Measurements from ENCODE around the gene MIER3. TPM values are rescaled to one million over a fixed set of nuclear protein-coding genes. Genes with fewer than 3 reads are reported as not detected.
"Not testable (repeated sequence)": the region's sequence is repeated elsewhere in the genome, so short reads cannot be mapped to it uniquely, and the experiment has no call there.

MIER3 gene
- total and polyA plus RNA-seq, 5 donors from 2014 or later, result 6.1 to 23.1 (median 7.2) TPM

DNA sequence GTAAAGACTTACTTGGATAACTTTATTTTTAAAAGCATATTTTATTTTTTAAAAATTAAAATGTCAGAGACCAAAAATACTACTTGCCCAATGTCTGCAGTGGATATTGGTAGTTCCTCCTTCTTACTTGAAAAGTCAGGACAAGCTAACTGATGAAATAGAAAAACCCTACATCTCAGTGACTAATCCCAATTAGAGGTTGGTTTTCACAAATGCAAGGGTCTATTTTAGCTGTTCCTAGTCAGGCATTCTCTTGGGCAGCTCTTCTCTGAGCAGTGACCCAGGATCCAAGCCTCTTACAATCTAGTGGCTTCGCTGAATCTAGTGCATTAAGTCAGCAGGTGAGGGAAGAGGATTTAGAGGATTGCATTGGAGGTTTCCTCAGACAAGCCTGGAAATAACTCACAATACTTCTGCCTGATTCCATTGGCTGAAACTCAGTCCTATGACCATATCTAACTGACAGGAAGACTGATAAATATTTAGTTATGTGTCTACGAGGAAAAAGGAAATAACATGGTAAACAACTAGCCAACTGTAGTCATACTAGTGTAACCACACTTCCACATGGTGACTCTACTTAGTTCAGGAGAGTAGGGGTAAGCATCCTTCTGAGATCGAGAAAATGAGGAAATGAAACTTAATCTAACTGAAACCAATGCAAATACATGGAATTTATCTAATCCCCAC is 34.2 kb upstream of the MIER3 start:
- Mint-ChIP-seq H3K27me3 (peaks cover 4% of the 10 kb centered on the region), H3K4me3 (no peak overlapping the region), H3K9me3 (peaks cover 0 to 1% (median 0%) of the 10 kb centered on the region in 7 donors), H3K4me1 (peaks cover 0 to 9% (median 1%) of the 10 kb centered on the region in 4 donors), H3K36me3 (no peaks in the 10 kb centered on the region), H3K27ac (no peak overlapping the region)
- Histone ChIP-seq H3K4me1 (ENCODE audit: control insufficient read depth, insufficient read depth, low read length, poor library complexity, severe bottlenecking) (no peaks in the 10 kb centered on the region), H3K27me3 (ENCODE audit: control insufficient read depth, insufficient read depth, low read length) (peaks cover 2% of the 10 kb centered on the region), H3K9me3 (ENCODE audit: control insufficient read depth in 2 of 2, low read length in 2 of 2) (no peaks in the 10 kb centered on the region), H3K36me3 (ENCODE audit: control insufficient read depth, insufficient read depth, low read length) (no peaks in the 10 kb centered on the region), H3K4me3 (ENCODE audit: low read depth, low read length) (no peak overlapping the region), H3K27ac (ENCODE audit: insufficient read depth, low read length, poor library complexity, severe bottlenecking) (no peak overlapping the region)
- ATAC-seq (ENCODE audit: low read depth in 2 of 2), result peak in 1 of 2 donors; percentile 28
- no peak for DNase-seq

DNA sequence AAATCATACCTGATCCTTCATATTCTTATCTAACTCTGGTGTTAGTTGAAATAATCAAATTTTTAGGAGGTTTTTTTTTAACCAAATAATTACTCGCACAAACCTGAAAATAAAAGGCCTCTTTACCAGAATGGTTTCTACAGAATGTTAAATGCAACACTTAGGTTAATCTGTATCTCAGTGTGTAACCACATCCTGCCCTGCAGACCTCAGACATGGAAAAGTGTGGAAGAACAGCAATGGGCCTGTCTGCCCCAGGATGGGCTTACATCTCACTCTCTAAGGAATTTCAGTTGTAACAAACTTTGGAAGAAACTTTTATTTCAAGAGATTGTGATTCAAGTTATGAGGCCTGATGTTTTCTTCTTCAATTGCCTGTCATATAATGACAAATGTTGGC is 32.5 kb upstream of the MIER3 start:
- no peak for ATAC-seq (ENCODE audit: low read depth in 2 of 2)
- H3K27ac Mint-ChIP-seq, result no peak overlapping the region
- peaks cover 2% of the 10 kb centered on the region for H3K27me3 ChIP-seq (ENCODE audit: control insufficient read depth, insufficient read depth, low read length)

DNA sequence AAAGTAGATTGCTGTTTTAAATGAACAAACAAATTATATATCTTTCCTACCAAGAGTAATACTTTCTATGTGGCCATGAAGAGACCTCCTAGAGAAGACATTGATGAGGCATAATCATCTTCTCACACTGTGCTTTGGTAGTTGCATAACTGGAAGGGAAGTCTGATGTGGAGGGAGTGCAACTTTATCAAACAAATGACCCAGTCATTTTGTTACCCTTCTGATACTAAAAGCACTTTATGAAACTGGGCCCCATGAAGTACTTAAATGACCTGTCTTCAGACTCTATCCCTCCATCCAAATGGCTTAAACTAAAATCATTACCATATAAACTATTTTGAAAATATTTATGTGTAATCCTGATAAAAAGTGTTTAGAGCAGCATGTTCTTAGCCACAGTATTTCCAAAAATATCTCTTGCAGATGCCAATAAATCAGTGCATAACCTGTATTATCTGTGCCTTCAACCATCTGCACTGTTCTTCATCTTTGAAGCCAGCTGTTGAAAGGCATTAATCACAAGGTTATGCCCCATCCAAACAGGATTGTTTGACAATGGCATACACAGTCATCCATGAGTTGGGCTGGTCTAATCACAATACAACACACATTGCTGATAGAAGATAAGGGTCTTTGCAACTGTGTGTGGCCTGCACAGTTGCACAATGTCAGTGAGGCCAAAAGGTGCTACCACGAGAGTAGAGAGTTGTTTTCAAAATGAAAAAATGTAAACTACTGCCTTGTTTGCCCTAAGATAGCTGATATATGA is 31.9 kb upstream of the MIER3 start:
- no peaks in the 10 kb centered on the region for H3K4me1 ChIP-seq (ENCODE audit: control insufficient read depth, insufficient read depth, low read length, poor library complexity, severe bottlenecking)
- Mint-ChIP-seq H3K4me1 (peaks cover 0 to 9% (median 1%) of the 10 kb centered on the region in 4 donors), H3K9me3 (peaks cover 0 to 2% (median 0%) of the 10 kb centered on the region in 7 donors), H3K36me3 (no peaks in the 10 kb centered on the region), H3K4me3 (no peak overlapping the region), H3K27me3 (peaks cover 4% of the 10 kb centered on the region), H3K27ac (no peak overlapping the region)
- no peak overlapping the region for H3K4me3 ChIP-seq (ENCODE audit: low read depth, low read length)
- no peaks in the 10 kb centered on the region for H3K36me3 ChIP-seq (ENCODE audit: control insufficient read depth, insufficient read depth, low read length)
- peaks cover 2% of the 10 kb centered on the region for H3K27me3 ChIP-seq (ENCODE audit: control insufficient read depth, insufficient read depth, low read length)
- H3K9me3 ChIP-seq (ENCODE audit: control insufficient read depth in 2 of 2, low read length in 2 of 2), result no peaks in the 10 kb centered on the region
- no peak for DNase-seq
- no peak for ATAC-seq (ENCODE audit: low read depth in 2 of 2)
- no peak overlapping the region for H3K27ac ChIP-seq (ENCODE audit: insufficient read depth, low read length, poor library complexity, severe bottlenecking)

More for the DNA sequence above, 32.5 kb upstream of the MIER3 start:
- H3K4me1 Mint-ChIP-seq, result peaks cover 0 to 9% (median 1%) of the 10 kb centered on the region in 4 donors
- DNase-seq, result peak in 1 of 3 donors; percentile 8
- H3K4me3 ChIP-seq (ENCODE audit: low read depth, low read length), result no peak overlapping the region
- H3K9me3 ChIP-seq (ENCODE audit: control insufficient read depth in 2 of 2, low read length in 2 of 2), result no peaks in the 10 kb centered on the region
- H3K36me3 ChIP-seq (ENCODE audit: control insufficient read depth, insufficient read depth, low read length), result no peaks in the 10 kb centered on the region
- no peak overlapping the region for H3K27ac ChIP-seq (ENCODE audit: insufficient read depth, low read length, poor library complexity, severe bottlenecking)
- H3K4me1 ChIP-seq (ENCODE audit: control insufficient read depth, insufficient read depth, low read length, poor library complexity, severe bottlenecking), result no peaks in the 10 kb centered on the region
- H3K9me3 Mint-ChIP-seq, result peaks cover 0 to 1% (median 0%) of the 10 kb centered on the region in 7 donors
- no peaks in the 10 kb centered on the region for H3K36me3 Mint-ChIP-seq
- peak overlapping the region in 1 of 4 donors; percentile 24 for H3K4me3 Mint-ChIP-seq
- peaks cover 4% of the 10 kb centered on the region for H3K27me3 Mint-ChIP-seq

DNA sequence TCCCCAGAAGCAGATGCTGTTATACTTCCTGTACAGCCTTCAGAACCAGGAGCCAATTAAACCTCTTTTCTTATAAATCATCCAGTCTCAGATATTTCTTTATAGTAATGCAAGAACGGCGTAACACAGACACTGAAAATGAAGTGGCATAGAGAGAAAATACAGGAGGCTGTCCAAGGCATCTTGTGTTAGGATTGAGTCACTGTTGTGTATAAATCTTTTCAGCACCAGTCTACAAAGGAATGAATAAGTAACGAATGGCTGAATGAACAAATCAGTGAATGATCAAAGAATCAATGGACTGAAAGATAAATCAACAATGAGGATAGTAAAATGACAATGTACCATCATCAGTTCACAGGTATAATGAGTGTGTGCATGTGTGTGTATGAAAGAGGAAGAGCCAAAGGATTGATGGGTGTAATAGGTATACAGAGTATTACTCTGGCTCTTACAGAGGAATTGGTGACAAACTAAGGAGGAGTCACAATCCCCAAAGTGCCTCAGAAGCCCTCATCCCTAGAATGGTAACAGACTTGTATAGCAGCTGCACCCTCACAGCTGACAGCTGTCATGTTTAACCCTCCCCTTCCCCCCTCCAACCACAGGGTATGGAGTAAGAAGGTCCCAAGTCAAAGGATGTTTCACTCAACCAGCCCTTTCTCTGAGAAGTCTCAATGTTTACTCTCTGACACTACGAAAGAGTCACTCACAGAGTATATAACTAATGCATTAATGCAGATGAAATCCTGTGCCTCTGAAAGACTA is 29.8 kb upstream of the MIER3 start:
- peaks cover 4% of the 10 kb centered on the region for H3K27me3 Mint-ChIP-seq
- Histone ChIP-seq H3K4me3 (ENCODE audit: low read depth, low read length) (no peak overlapping the region), H3K4me1 (ENCODE audit: control insufficient read depth, insufficient read depth, low read length, poor library complexity, severe bottlenecking) (no peaks in the 10 kb centered on the region), H3K36me3 (ENCODE audit: control insufficient read depth, insufficient read depth, low read length) (no peaks in the 10 kb centered on the region), H3K9me3 (ENCODE audit: control insufficient read depth in 2 of 2, low read length in 2 of 2) (no peaks in the 10 kb centered on the region), H3K27ac (ENCODE audit: insufficient read depth, low read length, poor library complexity, severe bottlenecking) (no peak overlapping the region), H3K27me3 (ENCODE audit: control insufficient read depth, insufficient read depth, low read length) (no peaks in the 10 kb centered on the region)
- no peak for DNase-seq
- ATAC-seq (ENCODE audit: low read depth in 2 of 2), result no peak
- peaks cover 0 to 2% (median 0%) of the 10 kb centered on the region in 7 donors for H3K9me3 Mint-ChIP-seq
- H3K4me3 Mint-ChIP-seq, result no peak overlapping the region
- H3K36me3 Mint-ChIP-seq, result no peaks in the 10 kb centered on the region
- peaks cover 0 to 9% (median 1%) of the 10 kb centered on the region in 4 donors for H3K4me1 Mint-ChIP-seq
- no peak overlapping the region for H3K27ac Mint-ChIP-seq

DNA sequence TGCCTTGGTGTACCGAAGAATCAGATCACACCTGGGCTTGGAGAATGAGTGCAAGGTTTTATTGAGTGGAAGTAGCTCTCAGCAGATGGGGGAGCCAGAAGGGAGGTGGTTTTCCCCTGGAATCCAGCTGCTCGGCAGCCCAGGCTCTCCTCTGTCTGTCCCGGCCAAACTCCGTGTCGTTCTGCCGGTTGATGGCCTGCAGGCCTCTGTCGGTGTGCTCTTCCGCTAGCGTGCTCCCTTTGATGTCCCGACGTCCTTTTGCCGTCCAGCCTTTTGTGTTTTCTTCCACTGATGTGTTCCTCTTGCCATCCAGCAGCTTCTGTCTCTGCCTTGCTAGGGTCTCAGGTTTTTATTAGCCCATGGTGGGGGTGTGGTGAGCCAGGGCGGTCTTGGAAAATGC is 28.0 kb upstream of the MIER3 start:
- no peak for ATAC-seq (ENCODE audit: low read depth in 2 of 2)
- Mint-ChIP-seq H3K27ac (no peak overlapping the region), H3K4me1 (peaks cover 0 to 9% (median 1%) of the 10 kb centered on the region in 4 donors)

DNA sequence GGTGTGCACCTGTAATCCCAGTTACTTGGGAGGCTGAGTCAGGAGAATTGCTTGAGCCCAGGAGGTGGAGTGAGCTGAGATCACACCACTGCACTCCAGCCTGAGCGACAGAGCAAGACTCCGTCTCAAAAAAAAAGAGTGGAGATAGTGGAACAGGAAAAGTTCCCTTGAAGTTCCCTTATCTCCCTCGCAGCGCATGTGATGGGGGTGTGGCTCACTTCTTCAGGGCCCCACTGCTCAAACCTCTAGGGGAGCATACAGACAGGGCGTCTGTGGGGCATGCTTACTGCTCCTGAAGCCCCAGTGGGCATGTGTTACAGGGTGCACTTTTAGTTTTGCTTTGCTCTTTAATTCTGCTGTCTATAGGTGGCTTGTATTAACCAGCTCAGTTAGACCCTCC is 27.6 kb upstream of the MIER3 start:
- H3K36me3 Mint-ChIP-seq, H3K4me1 Mint-ChIP-seq, H3K27me3 Mint-ChIP-seq: not testable (repeated sequence)

More for the DNA sequence above, 28.0 kb upstream of the MIER3 start:
- Mint-ChIP-seq H3K27me3 (peaks cover 9% of the 10 kb centered on the region), H3K4me3 (no peak overlapping the region), H3K36me3 (no peaks in the 10 kb centered on the region), H3K9me3 (peaks cover 0 to 2% (median 0%) of the 10 kb centered on the region in 7 donors)
- no peaks in the 10 kb centered on the region for H3K9me3 ChIP-seq (ENCODE audit: control insufficient read depth in 2 of 2, low read length in 2 of 2)
- H3K4me1 ChIP-seq (ENCODE audit: control insufficient read depth, insufficient read depth, low read length, poor library complexity, severe bottlenecking), result no peaks in the 10 kb centered on the region
- H3K4me3 ChIP-seq (ENCODE audit: low read depth, low read length), result no peak overlapping the region
- H3K27me3 ChIP-seq (ENCODE audit: control insufficient read depth, insufficient read depth, low read length), result no peaks in the 10 kb centered on the region
- no peaks in the 10 kb centered on the region for H3K36me3 ChIP-seq (ENCODE audit: control insufficient read depth, insufficient read depth, low read length)
- no peak for DNase-seq
- no peak overlapping the region for H3K27ac ChIP-seq (ENCODE audit: insufficient read depth, low read length, poor library complexity, severe bottlenecking)

DNA sequence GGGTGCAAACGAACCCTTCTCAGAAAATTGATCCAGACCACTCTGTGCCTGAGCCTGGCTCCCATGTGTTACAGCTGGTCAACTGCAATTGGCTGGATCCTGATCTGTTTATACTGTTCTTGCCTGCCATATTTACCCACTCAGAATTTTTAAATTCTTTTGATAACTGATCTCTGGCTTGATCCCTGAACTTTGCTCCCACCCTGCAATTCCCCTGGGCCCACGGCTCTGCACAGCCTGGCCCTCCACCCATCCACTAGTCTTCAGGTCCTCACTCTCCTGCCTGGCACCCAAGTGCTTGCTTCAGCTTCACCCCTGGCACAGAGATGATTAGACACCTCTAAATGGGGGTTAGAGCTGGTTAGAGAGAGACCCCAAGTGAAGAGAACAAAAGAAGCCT is 25.9 kb upstream of the MIER3 start:
- Mint-ChIP-seq H3K9me3 (peaks cover 0 to 3% (median 0%) of the 10 kb centered on the region in 7 donors), H3K27ac (no peak overlapping the region), H3K27me3 (peaks cover 14% of the 10 kb centered on the region), H3K4me3 (no peak overlapping the region), H3K4me1 (no peaks in the 10 kb centered on the region), H3K36me3 (no peaks in the 10 kb centered on the region)
- Histone ChIP-seq H3K27ac (ENCODE audit: insufficient read depth, low read length, poor library complexity, severe bottlenecking) (no peak overlapping the region), H3K4me1 (ENCODE audit: control insufficient read depth, insufficient read depth, low read length, poor library complexity, severe bottlenecking) (no peaks in the 10 kb centered on the region), H3K27me3 (ENCODE audit: control insufficient read depth, insufficient read depth, low read length) (no peaks in the 10 kb centered on the region), H3K4me3 (ENCODE audit: low read depth, low read length) (no peak overlapping the region), H3K36me3 (ENCODE audit: control insufficient read depth, insufficient read depth, low read length) (no peaks in the 10 kb centered on the region), H3K9me3 (ENCODE audit: control insufficient read depth in 2 of 2, low read length in 2 of 2) (no peaks in the 10 kb centered on the region)
- DNase-seq (no peak), ATAC-seq (ENCODE audit: low read depth in 2 of 2) (no peak)

More for the DNA sequence above, 27.6 kb upstream of the MIER3 start:
- H3K36me3 ChIP-seq (ENCODE audit: control insufficient read depth, insufficient read depth, low read length); H3K4me3 Mint-ChIP-seq; H3K4me1 ChIP-seq (ENCODE audit: control insufficient read depth, insufficient read depth, low read length, poor library complexity, severe bottlenecking); H3K27ac ChIP-seq (ENCODE audit: insufficient read depth, low read length, poor library complexity, severe bottlenecking); DNase-seq; ATAC-seq (ENCODE audit: low read depth in 2 of 2); H3K9me3 ChIP-seq (ENCODE audit: control insufficient read depth in 2 of 2, low read length in 2 of 2); H3K27me3 ChIP-seq (ENCODE audit: control insufficient read depth, insufficient read depth, low read length); H3K27ac Mint-ChIP-seq; H3K4me3 ChIP-seq (ENCODE audit: low read depth, low read length); H3K9me3 Mint-ChIP-seq: not testable (repeated sequence)

All from CD4-positive, CD25-positive, alpha-beta regulatory T cell (primary cell).